Effector memory CD8-positive, alpha-beta T cell (primary cell): Measurements from ENCODE around the gene ZNF205.

Experiments
- ATAC-seq: fragments of 150-1000 bp; cut with Tn5 transposase; replicated peaks from 2 replicates; pipeline ENCODE4 v1.10.0; 2021; ENCODE audit warnings: mild to moderate bottlenecking, moderate library complexity
- DNase-seq, 3 experiments: peaks; one replicate each; pipeline ENCODE4 v3.0.0; 2021
- H3K27ac Mint-ChIP-seq, 2 donors: one replicate each; pipeline ENCODE4 v1.8.0; 2022; ENCODE audit warnings: mild to moderate bottlenecking in 2 of 2, mixed read lengths in 2 of 2, moderate library complexity in 2 of 2
- H3K27me3 Mint-ChIP-seq, 2 donors: one replicate each; pipeline ENCODE4 v1.8.0; 2022; ENCODE audit warnings: mixed read lengths in 2 of 2
- H3K36me3 Mint-ChIP-seq: one replicate; pipeline ENCODE4 v1.8.0; 2022; ENCODE audit warnings: mild to moderate bottlenecking, moderate library complexity, mixed read lengths; ENCODE audit not compliant: insufficient read depth
- H3K4me1 Mint-ChIP-seq, 2 donors: one replicate each; pipeline ENCODE4 v1.8.0; 2022; ENCODE audit warnings: low read depth in 2 of 2, mixed read lengths in 2 of 2
- H3K4me3 Mint-ChIP-seq, 2 donors: one replicate each; pipeline ENCODE4 v1.8.0; 2022; ENCODE audit warnings: mild to moderate bottlenecking in 2 of 2, mixed read lengths in 2 of 2, moderate library complexity in 2 of 2
- H3K9me3 Mint-ChIP-seq, 2 donors: one replicate each; pipeline ENCODE4 v1.8.0; 2022; ENCODE audit warnings: mixed read lengths in 2 of 2

The ZNF205 gene

GRCh38 chr16:3099732-3100499 lies 12.5 kb upstream of the ZNF205 start:
- peak overlapping the region in 1 of 2 donors; percentile 78 for H3K27ac Mint-ChIP-seq
- H3K36me3 Mint-ChIP-seq = peaks cover 27% of the 10 kb centered on the region
- H3K9me3 Mint-ChIP-seq = no peaks in the 10 kb centered on the region
- H3K4me1 Mint-ChIP-seq = peaks cover 24 to 32% of the 10 kb centered on the region in 2 donors
- DNase-seq (peak; percentile 65 to 73 (median 71)), ATAC-seq (peak; percentile 82)
- no peaks in the 10 kb centered on the region for H3K27me3 Mint-ChIP-seq
- peak overlapping the region; percentile 60 to 81 for H3K4me3 Mint-ChIP-seq

GRCh38 chr16:3101018-3101840 lies 11.2 kb upstream of the ZNF205 start:
- peak; percentile 27 to 54 (median 41) for DNase-seq
- ATAC-seq = peak; percentile 25
- H3K4me1 Mint-ChIP-seq = peaks cover 31 to 33% of the 10 kb centered on the region in 2 donors

DNA sequence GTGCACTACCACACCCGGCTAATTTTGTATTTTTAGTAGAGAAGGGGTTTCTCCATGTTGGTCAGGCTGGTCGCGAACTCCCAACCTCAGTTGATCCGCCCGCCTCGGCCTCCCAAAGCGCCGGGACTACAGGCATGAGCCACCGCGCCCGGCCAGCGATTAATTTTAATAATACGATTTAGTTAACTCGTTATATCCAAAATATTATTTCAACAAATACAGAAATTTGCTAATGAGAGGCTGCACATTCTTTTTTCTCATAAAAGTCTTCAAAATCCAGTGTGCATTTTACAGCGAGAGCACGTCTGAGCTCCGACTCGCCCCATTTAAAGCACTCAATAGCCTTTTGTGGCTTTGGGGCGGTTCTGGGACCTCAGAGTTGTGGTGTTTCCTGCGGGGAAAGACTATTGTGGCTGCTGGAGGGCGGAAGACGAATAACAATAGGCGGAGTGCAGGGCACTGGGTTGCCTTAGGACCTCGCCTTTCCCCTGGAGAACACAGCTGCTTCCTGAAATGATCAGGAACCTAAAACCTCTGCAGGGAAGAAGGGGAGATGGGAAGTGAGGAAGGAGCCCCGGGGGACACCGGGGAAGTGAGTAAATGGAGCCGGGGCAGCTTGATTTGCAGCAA lies 10.4 kb upstream of the ZNF205 start:
- Mint-ChIP-seq H3K27me3 (no peaks in the 10 kb centered on the region), H3K4me1 (peaks cover 33 to 35% of the 10 kb centered on the region in 2 donors), H3K36me3 (peaks cover 25% of the 10 kb centered on the region), H3K9me3 (no peaks in the 10 kb centered on the region), H3K27ac (peak overlapping the region; percentile 72 to 77), H3K4me3 (peak overlapping the region; percentile 80 to 81)
- no peak for DNase-seq
- ATAC-seq = no peak

More at GRCh38 chr16:3101018-3101840, 11.2 kb upstream of the ZNF205 start:
- Mint-ChIP-seq H3K9me3 (no peaks in the 10 kb centered on the region), H3K27ac (peak overlapping the region; percentile 72 to 78), H3K4me3 (peak overlapping the region; percentile 80 to 81), H3K36me3 (peaks cover 24% of the 10 kb centered on the region), H3K27me3 (no peaks in the 10 kb centered on the region)

DNA sequence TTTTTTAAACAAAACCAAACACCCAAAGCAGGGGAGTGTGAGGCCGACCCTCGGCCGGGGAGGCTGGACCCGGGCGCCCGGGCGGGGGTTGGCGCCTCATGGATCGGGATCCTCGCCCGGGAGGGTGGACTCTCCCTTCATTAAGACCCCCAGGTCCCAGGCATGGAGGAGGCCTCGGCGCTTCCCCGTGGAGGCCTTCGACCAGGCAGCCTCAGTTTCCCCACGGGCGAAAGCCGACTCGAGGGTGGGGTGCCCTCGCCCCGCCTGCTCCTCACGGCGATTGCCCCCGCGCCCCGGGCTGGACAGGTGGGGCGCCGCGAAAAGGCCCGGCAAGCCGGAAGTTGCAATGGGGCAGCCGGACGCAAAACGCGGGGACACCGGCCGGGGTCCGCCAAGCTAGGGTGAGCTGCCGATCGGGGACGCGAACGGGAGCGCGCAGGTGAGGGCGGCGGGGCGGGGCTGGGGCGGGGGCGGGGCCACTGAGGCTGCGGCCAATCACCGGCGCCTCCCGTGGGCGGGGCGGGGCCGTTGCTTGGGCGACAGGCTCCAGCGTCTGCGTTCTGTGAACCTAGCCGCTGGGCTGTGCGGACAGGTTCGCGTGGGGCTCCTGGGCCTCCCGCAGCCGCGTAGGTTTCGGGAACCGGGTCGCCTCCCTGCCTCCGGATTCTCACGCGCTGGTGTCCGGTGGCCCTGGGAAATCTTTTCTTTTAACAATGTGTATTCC lies 6.0 kb upstream of the ZNF205 start:
- H3K4me1 Mint-ChIP-seq = peaks cover 20 to 27% of the 10 kb centered on the region in 2 donors
- H3K4me3 Mint-ChIP-seq = peak overlapping the region; percentile 90 to 94
- no peaks in the 10 kb centered on the region for H3K27me3 Mint-ChIP-seq
- DNase-seq (peak; percentile 85 to 88 (median 86)), ATAC-seq (peak; percentile 85)
- H3K27ac Mint-ChIP-seq = peak overlapping the region; percentile 90 to 94
- no peaks in the 10 kb centered on the region for H3K9me3 Mint-ChIP-seq
- peaks cover 14% of the 10 kb centered on the region for H3K36me3 Mint-ChIP-seq

DNA sequence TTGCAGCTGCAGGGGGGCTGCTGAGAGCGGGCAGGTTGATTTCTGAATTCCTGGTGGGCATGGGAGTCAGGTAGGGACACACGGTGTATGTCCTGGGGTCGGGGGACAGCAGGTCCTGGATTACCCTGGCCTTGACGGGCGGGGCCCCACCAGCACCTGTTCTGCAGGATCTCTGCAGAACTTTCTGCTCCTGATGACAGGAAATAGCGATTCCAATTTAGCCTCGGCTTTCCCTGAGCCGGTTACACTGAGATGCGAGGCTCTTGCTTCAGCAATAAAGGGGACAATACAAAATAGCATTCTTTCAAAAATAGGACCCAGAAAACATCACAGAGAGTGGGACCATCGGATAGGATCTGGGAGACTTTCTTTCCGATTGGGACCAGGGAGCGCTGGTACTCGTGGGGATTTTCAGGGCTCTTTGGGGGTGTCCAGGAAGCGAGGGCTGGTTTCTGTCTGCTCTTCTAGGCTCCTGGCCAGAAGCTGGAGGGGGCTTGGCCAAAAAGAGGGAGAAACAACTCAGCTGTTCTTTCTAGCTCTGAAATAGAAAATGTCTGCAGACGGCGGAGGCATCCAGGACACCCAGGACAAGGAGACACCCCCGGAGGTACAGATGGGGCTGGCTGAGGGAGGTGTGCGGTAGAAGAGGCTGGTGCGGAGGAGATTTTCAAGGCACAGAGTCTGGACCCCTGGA lies 642 bp downstream of the ZNF205 start:
- no peaks in the 10 kb centered on the region for H3K27me3 Mint-ChIP-seq
- ATAC-seq (no peak), DNase-seq (no peak)
- H3K9me3 Mint-ChIP-seq = no peaks in the 10 kb centered on the region
- no peak overlapping the region for H3K27ac Mint-ChIP-seq
- H3K36me3 Mint-ChIP-seq = peaks cover 2% of the 10 kb centered on the region
- peaks cover 0 to 3% of the 10 kb centered on the region in 2 donors for H3K4me1 Mint-ChIP-seq
- no peak overlapping the region for H3K4me3 Mint-ChIP-seq

DNA sequence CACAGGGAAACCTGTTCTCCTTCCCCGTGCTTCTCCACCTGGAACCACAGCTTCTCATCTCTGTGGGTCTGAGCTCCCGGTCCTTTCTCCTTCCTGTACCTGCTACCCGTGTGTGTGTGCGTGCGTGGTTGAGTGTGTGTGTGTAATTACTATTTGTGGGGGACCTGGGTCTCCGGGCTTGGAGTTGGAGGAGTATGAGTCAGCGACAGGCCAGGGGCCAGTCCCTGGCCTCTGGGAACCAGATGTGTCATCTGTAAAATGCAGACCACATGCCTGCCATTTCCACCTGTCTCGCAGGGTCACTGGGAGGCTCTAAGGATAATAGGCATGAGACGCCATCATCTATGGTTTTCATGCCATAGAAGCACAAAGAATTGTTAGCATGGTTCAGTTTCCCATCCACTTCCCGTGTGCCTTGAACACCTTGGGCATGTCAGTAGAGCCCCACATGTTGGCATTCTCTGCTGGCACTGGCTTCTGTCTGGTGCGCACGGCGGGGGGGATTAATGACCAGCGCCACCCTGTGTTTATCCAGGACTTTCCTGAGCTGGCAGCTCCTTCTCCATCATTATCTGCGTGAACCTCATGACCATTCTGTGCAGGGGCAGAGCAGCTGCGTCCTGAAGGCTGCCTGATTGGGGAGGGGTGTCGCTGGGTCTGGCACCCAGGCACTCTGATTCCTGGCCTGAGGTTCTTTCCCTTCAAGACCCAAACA lies 1.5 kb downstream of the ZNF205 start:
- ATAC-seq (no peak), DNase-seq (no peak)
- H3K27me3 Mint-ChIP-seq = no peaks in the 10 kb centered on the region
- peaks cover 2% of the 10 kb centered on the region for H3K36me3 Mint-ChIP-seq
- H3K27ac Mint-ChIP-seq = no peak overlapping the region
- no peak overlapping the region for H3K4me3 Mint-ChIP-seq
- H3K9me3 Mint-ChIP-seq = no peaks in the 10 kb centered on the region
- H3K4me1 Mint-ChIP-seq = peaks cover 0 to 3% of the 10 kb centered on the region in 2 donors

DNA sequence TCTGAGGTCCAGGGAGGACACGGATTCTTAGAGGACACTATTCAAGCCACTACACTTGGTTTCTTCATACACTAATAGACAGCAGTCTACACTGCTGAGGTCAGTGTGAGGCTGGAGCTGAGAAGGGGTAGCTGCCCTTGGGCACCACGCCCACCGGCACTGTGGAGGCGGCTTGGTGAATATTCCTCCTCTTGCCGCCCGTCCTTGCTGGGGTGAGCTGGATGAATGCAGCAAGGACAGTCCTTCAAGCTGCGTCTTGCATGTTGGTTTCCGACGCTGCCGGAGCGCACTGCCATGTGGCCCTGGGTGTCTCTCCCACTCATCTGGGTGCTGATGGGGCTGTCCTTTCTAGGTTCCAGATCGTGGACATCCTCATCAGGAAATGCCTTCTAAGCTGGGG lies 2.6 kb downstream of the ZNF205 start:
- no peak overlapping the region for H3K4me3 Mint-ChIP-seq
- no peak overlapping the region for H3K27ac Mint-ChIP-seq
- H3K4me1 Mint-ChIP-seq = no peaks in the 10 kb centered on the region
- H3K36me3 Mint-ChIP-seq = peaks cover 2% of the 10 kb centered on the region
- H3K27me3 Mint-ChIP-seq = no peaks in the 10 kb centered on the region
- no peak for DNase-seq
- ATAC-seq = no peak
- no peaks in the 10 kb centered on the region for H3K9me3 Mint-ChIP-seq

DNA sequence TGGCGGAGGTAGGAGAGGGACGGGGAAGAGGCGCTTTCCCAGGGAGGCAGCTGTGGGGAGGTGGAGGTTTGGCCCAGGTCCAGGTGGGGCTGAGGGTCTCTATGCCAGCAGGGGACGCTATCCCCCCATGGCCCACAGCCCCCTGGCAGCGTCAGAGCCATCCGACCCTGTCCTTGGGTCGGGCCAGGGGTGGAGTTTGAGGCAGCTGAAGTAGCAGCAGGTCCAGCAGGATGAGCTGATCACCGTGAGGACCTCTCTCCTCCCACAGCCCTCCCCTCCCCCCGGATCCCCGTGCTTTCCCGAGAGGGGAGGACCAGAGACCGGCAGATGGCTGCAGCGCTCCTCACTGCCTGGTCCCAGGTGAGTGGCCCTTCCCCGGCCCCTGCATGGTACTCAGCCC lies 3.2 kb downstream of the ZNF205 start:
- Mint-ChIP-seq H3K4me1 (no peaks in the 10 kb centered on the region), H3K9me3 (no peaks in the 10 kb centered on the region), H3K4me3 (no peak overlapping the region), H3K36me3 (peaks cover 2% of the 10 kb centered on the region), H3K27me3 (no peaks in the 10 kb centered on the region), H3K27ac (no peak overlapping the region)
- ATAC-seq (no peak), DNase-seq (no peak)

- no peak for DNase-seq
- Mint-ChIP-seq H3K4me1 (peaks cover 1 to 2% of the 10 kb centered on the region in 2 donors), H3K27ac (no peak overlapping the region), H3K36me3 (peaks cover 2% of the 10 kb centered on the region), H3K9me3 (no peaks in the 10 kb centered on the region), H3K4me3 (no peak overlapping the region), H3K27me3 (no peaks in the 10 kb centered on the region)
- no peak for ATAC-seq
Observed at GRCh38 chr16:3118204-3118790, 5.9 kb downstream of the ZNF205 start.

DNA sequence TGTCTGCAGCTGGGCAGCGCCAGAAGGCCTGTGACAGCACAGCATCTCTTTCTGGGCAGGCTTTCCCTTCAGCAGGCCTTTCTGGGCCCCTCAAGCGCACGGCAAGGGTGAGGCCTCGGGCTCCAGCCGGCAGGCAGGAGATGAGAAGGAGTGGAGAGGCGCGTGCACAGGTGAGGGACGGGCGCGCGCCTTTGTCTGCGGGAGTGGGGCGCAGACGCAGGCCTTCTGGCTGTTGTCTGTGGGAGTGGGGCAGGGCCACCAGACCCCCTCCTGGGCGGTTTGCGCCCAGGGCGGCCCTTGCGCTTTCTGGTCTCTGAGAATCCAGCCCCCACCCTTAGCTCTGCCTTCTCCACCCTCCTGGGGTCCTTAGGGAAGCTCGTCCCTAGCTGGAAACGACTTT lies 6.5 kb downstream of the ZNF205 start:
- no peak for ATAC-seq

DNA sequence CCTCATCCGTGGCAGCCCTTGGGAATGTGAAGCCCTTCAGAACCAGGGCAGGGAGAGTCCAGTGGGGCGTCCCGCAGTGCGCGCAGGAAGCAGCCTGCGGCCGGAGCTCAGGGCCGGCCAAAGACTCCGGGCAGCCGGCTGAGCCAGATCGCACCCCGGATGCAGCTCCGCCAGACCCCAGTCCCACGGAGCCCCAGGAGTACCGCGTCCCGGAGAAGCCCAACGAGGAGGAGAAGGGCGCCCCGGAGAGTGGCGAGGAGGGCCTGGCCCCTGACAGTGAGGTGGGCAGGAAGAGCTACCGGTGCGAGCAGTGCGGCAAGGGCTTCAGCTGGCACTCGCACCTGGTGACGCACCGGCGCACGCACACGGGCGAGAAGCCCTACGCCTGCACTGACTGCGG lies 6.9 kb downstream of the ZNF205 start:
- Mint-ChIP-seq H3K27me3 (no peaks in the 10 kb centered on the region), H3K4me3 (no peak overlapping the region), H3K36me3 (peaks cover 7% of the 10 kb centered on the region), H3K9me3 (no peaks in the 10 kb centered on the region), H3K4me1 (peaks cover 7 to 9% of the 10 kb centered on the region in 2 donors), H3K27ac (no peak overlapping the region)
- no peak for DNase-seq
- ATAC-seq = no peak

More for the DNA sequence above, 6.5 kb downstream of the ZNF205 start:
- DNase-seq = no peak
- peaks cover 7 to 8% of the 10 kb centered on the region in 2 donors for H3K4me1 Mint-ChIP-seq
- no peak overlapping the region for H3K4me3 Mint-ChIP-seq
- H3K27me3 Mint-ChIP-seq = no peaks in the 10 kb centered on the region
- no peaks in the 10 kb centered on the region for H3K9me3 Mint-ChIP-seq
- peaks cover 5% of the 10 kb centered on the region for H3K36me3 Mint-ChIP-seq
- no peak overlapping the region for H3K27ac Mint-ChIP-seq
